HL-60/S4 treated with retinoic acid at 250 ng/mL for 4 days and 3 days (cell line): ENCODE measurements around the gene RAB4A.

Experiments
- in situ Hi-C: fragments of 300-500 bp; cut with MboI; formaldehyde crosslinking; loops from 2 replicates; pipeline ENCODE4 v1.7.0; 2022; ENCODE audit warnings: low sequenced_read_pairs

Gene RAB4A

GRCh38 chr1:229266832-229267500 is 3.9 kb upstream of the RAB4A start:
- in situ Hi-C loops, result loop anchor here (10.0 to 25.0 kb wide), 2 partner anchors 218 to 1045 kb away; no protein-coding TSS in a partner anchor

- in situ Hi-C loops, result loop anchor here (10.0 to 25.0 kb wide), 2 partner anchors 216 to 1044 kb away; no protein-coding TSS in a partner anchor
Observed at GRCh38 chr1:229268505-229268904, 2.4 kb upstream of the RAB4A start.

GRCh38 chr1:229271448-229272159 is 693 bp downstream of the RAB4A start:
- in situ Hi-C loops, result loop anchor here (25.0 kb wide), 1 partner anchor 1041 kb away; no protein-coding TSS in a partner anchor

- in situ Hi-C loops, result loop anchor here (25.0 kb wide), 1 partner anchor 1040 kb away; no protein-coding TSS in a partner anchor
Observed at GRCh38 chr1:229272164-229273158, 1.6 kb downstream of the RAB4A start.

GRCh38 chr1:229273507-229274232 is 2.8 kb downstream of the RAB4A start:
- in situ Hi-C loops, result loop anchor here (25.0 kb wide), 1 partner anchor 1039 kb away; no protein-coding TSS in a partner anchor

GRCh38 chr1:229275005-229275404 is 4.1 kb downstream of the RAB4A start:
- in situ Hi-C loops, result no loop called here

- in situ Hi-C loops, result no loop called here
Observed at GRCh38 chr1:229278120-229278741, 7.3 kb downstream of the RAB4A start.

GRCh38 chr1:229279242-229279641 is 8.3 kb downstream of the RAB4A start:
- in situ Hi-C loops, result no loop called here

- in situ Hi-C loops, result no loop called here
Observed at GRCh38 chr1:229280037-229280828, 9.3 kb downstream of the RAB4A start.

GRCh38 chr1:229280921-229281320 is 10.0 kb downstream of the RAB4A start:
- in situ Hi-C loops, result no loop called here

- in situ Hi-C loops, result no loop called here
Observed at GRCh38 chr1:229281339-229281926, 10.5 kb downstream of the RAB4A start.

- in situ Hi-C loops, result no loop called here
Observed at GRCh38 chr1:229282295-229282823, 11.4 kb downstream of the RAB4A start.

- in situ Hi-C loops, result no loop called here
Observed at GRCh38 chr1:229283183-229283611, 12.3 kb downstream of the RAB4A start.

- in situ Hi-C loops, result no loop called here
Observed at GRCh38 chr1:229284887-229285286, 14.0 kb downstream of the RAB4A start.

- in situ Hi-C loops, result no loop called here
Observed at GRCh38 chr1:229285440-229285839, 14.5 kb downstream of the RAB4A start.

- in situ Hi-C loops, result no loop called here
Observed at GRCh38 chr1:229286099-229286766, 15.3 kb downstream of the RAB4A start.

GRCh38 chr1:229287267-229287666 is 16.4 kb downstream of the RAB4A start:
- in situ Hi-C loops, result no loop called here

GRCh38 chr1:229288516-229288915 is 17.6 kb downstream of the RAB4A start:
- in situ Hi-C loops, result no loop called here
